ENCODE results near the gene PHF14. TPM values are rescaled to one million over a fixed set of nuclear protein-coding genes. Genes with fewer than 3 reads are reported as not detected.

PHF14 gene
- total and polyA plus RNA-seq, 4 donors, result 6.9 to 24.4 (median 15.3) TPM

DNA sequence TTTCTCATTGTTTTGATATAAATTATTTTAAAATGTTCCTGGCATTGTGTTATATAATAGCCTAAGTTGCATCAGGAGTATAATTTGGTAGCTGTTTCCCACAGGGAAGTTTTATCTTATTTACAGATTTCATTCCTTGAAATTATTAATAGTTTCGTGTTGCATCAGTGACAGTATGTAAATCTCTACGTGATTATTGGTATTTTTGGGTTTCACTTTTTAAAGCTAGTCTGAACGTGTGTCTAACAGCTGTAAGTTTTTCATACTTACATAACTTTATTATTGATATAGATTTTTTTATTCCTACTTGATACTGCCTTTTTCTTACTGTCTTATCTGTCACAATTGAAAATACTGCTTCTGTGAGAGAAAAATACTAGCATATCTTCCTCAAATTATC, 167.9 kb downstream of the PHF14 start:
- TF ChIP-seq TAF1 (conservative IDR thresholded peaks at IDR 0.05) (no peak), RXRA (IDR thresholded peaks at IDR 0.05) (no peak), HNF4A (conservative IDR thresholded peaks at IDR 0.05) (no peak), SP1 (IDR thresholded peaks at IDR 0.05) (no peak), ZBTB33 (IDR thresholded peaks at IDR 0.05) (no peak), GABPA (IDR thresholded peaks at IDR 0.05 in 1 of 2, conservative IDR thresholded peaks at IDR 0.05 in 1 of 2) (no peak), NR2F2 (IDR thresholded peaks at IDR 0.05) (no peak), HNF4G (IDR thresholded peaks at IDR 0.05) (no peak)
- TF ChIP-seq, protein P1, sequence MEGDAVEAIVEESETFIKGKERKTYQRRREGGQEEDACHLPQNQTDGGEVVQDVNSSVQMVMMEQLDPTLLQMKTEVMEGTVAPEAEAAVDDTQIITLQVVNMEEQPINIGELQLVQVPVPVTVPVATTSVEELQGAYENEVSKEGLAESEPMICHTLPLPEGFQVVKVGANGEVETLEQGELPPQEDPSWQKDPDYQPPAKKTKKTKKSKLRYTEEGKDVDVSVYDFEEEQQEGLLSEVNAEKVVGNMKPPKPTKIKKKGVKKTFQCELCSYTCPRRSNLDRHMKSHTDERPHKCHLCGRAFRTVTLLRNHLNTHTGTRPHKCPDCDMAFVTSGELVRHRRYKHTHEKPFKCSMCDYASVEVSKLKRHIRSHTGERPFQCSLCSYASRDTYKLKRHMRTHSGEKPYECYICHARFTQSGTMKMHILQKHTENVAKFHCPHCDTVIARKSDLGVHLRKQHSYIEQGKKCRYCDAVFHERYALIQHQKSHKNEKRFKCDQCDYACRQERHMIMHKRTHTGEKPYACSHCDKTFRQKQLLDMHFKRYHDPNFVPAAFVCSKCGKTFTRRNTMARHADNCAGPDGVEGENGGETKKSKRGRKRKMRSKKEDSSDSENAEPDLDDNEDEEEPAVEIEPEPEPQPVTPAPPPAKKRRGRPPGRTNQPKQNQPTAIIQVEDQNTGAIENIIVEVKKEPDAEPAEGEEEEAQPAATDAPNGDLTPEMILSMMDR (IDR thresholded peaks at IDR 0.05; ENCODE audit: low read depth, low read length, missing input control), result no peak
- no peak overlapping the region for H3K27ac ChIP-seq (ENCODE audit: low read depth in 1 of 2, low read length in 2 of 2)
- WGBS, result 78% methylated on average over 3 of the region's 3 CpGs
- H3K9me3 ChIP-seq (ENCODE audit: control insufficient read depth in 4 of 4, low read length in 3 of 4), result no peaks in the 10 kb centered on the region
- H3K9ac ChIP-seq (ENCODE audit: low read depth in 1 of 2, low read length in 2 of 2), result no peak overlapping the region
- no peak overlapping the region for H3K4me3 ChIP-seq (ENCODE audit: low read depth in 1 of 3, low read length in 3 of 3)
- H3K36me3 ChIP-seq (ENCODE audit: control insufficient read depth in 4 of 4, insufficient read depth in 3 of 4, low read depth in 1 of 4, low read length in 3 of 4), result peaks cover 0 to 3% (median 1%) of the 10 kb centered on the region in 4 donors
- H3K27me3 ChIP-seq (ENCODE audit: control insufficient read depth in 4 of 4, insufficient read depth in 4 of 4, low read length in 3 of 4), result no peaks in the 10 kb centered on the region
- no peaks in the 10 kb centered on the region for H3K4me1 ChIP-seq (ENCODE audit: control insufficient read depth in 4 of 4, insufficient read depth in 4 of 4, low read length in 3 of 4)
- DNase-seq (ENCODE audit: low spot score), result no peak

DNA sequence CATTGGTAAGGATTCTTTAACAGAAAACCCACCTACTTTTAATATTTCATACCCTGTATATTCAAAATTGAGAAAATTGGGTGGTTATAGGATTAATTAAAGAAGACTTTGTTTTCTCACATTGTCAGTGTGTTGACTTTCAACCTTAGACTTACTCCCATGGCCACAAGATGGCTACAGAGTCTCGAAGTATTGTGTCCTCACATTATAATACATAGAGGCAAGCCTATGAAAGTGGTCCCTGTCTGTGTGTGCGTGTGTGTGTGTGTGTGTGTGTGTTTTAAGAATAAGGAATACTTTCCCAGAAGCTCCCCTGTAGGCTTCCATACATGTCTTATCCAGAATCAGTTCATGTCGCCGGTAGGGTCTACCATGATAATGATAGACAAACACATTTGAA, 180.0 kb downstream of the PHF14 start:
- WGBS, result 90% methylated on average over 4 of the region's 4 CpGs
- TF ChIP-seq SP1 (IDR thresholded peaks at IDR 0.05) (no peak), RXRA (IDR thresholded peaks at IDR 0.05) (no peak), RAD21 (IDR thresholded peaks at IDR 0.05) (peak; percentile 60 to 65)
- TF ChIP-seq, protein P1 (IDR thresholded peaks at IDR 0.05; ENCODE audit: low read depth, low read length, missing input control), result peak; percentile 27
- H3K4me3 ChIP-seq (ENCODE audit: low read depth in 1 of 3, low read length in 3 of 3), result no peak overlapping the region
- H3K9me3 ChIP-seq (ENCODE audit: control insufficient read depth in 4 of 4, low read length in 3 of 4), result no peaks in the 10 kb centered on the region
- no peaks in the 10 kb centered on the region for H3K27me3 ChIP-seq (ENCODE audit: control insufficient read depth in 4 of 4, insufficient read depth in 4 of 4, low read length in 3 of 4)
- DNase-seq (ENCODE audit: low spot score), result no peak
- no peaks in the 10 kb centered on the region for H3K4me1 ChIP-seq (ENCODE audit: control insufficient read depth in 4 of 4, insufficient read depth in 4 of 4, low read length in 3 of 4)
- H3K27ac ChIP-seq (ENCODE audit: low read depth in 1 of 2, low read length in 2 of 2), result no peak overlapping the region
- peak overlapping the region in 1 of 2 donors; percentile 14 for H3K9ac ChIP-seq (ENCODE audit: low read depth in 1 of 2, low read length in 2 of 2)
- no peaks in the 10 kb centered on the region for H3K36me3 ChIP-seq (ENCODE audit: control insufficient read depth in 4 of 4, insufficient read depth in 3 of 4, low read depth in 1 of 4, low read length in 3 of 4)

DNA sequence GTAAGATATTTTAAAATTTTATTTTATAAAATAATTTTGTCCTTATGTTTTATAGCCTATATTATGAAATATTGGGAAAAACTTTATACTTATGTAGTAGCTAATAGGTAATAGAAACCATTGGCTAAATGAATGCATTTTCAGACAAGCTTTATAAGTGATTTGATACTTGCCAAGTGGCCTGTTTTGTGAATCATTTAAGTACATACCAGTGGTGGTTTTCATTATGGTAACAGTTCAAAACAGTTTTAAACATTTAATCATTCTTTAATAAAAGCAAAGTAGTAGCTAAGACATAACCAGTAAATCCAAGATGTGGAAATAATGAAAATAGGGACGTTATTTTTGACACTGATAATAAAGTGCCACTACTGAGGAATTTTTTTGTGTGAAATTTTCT, 182.2 kb downstream of the PHF14 start:
- no peak for DNase-seq (ENCODE audit: low spot score)
- H3K27me3 ChIP-seq (ENCODE audit: control insufficient read depth in 4 of 4, insufficient read depth in 4 of 4, low read length in 3 of 4), result no peaks in the 10 kb centered on the region
- H3K9me3 ChIP-seq (ENCODE audit: control insufficient read depth in 4 of 4, low read length in 3 of 4), result no peaks in the 10 kb centered on the region
- no peak overlapping the region for H3K27ac ChIP-seq (ENCODE audit: low read depth in 1 of 2, low read length in 2 of 2)
- no peak for TF ChIP-seq SP1 (IDR thresholded peaks at IDR 0.05)
- TF ChIP-seq RAD21 (IDR thresholded peaks at IDR 0.05), result no peak
- no peak for TF ChIP-seq EGR1 (IDR thresholded peaks at IDR 0.05; ENCODE audit: low read depth in 2 of 2)
- no peak for TF ChIP-seq MAX (IDR thresholded peaks at IDR 0.05)
- no peak for TF ChIP-seq ZBTB33 (IDR thresholded peaks at IDR 0.05)
- no peak for TF ChIP-seq TAF1 (conservative IDR thresholded peaks at IDR 0.05)
- H3K36me3 ChIP-seq (ENCODE audit: control insufficient read depth in 4 of 4, insufficient read depth in 3 of 4, low read depth in 1 of 4, low read length in 3 of 4), result no peaks in the 10 kb centered on the region
- WGBS, result 96% methylated on average over 1 of the region's 1 CpG
- H3K4me3 ChIP-seq (ENCODE audit: low read depth in 1 of 3, low read length in 3 of 3), result no peak overlapping the region
- H3K4me1 ChIP-seq (ENCODE audit: control insufficient read depth in 4 of 4, insufficient read depth in 4 of 4, low read length in 3 of 4), result no peaks in the 10 kb centered on the region
- no peak overlapping the region for H3K9ac ChIP-seq (ENCODE audit: low read depth in 1 of 2, low read length in 2 of 2)
